Gastroesophageal sphincter (tissue), 4 donors: ENCODE results near the gene SULT4A1. TPM values are rescaled to one million over a fixed set of nuclear protein-coding genes. Genes with fewer than 3 reads are reported as not detected.
A peak's percentile ranks its signal among the peaks of the same experiment; 100 is the strongest.

ENCODE experiments used
- ATAC-seq: fragments of 150-250 bp; one replicate; pipeline ENCODE4 v1.9.1; 2016; ENCODE audit warnings: mild to moderate bottlenecking, moderate library complexity
- H3K27ac ChIP-seq, 4 donors: fragments of 200-600 bp; sonication (generic) in 3 of 4; 1 replicate in 3 of 4; 2 replicates in 1 of 4; pipeline ENCODE4 v1.5.1; 2016 to 2019
- H3K27me3 ChIP-seq: fragments of 200-600 bp; sonication (generic); one replicate; pipeline ENCODE4 v1.5.1; 2019
- H3K36me3 ChIP-seq, 2 donors: fragments of 200-600 bp; sonication (generic); one replicate each; pipeline ENCODE4 v1.5.1; 2019; ENCODE audit warnings: control low read depth in 1 of 2
- H3K4me1 ChIP-seq, 3 donors: fragments of 200-600 bp; sonication (generic); 1 replicate in 2 of 3; 2 replicates in 1 of 3; pipeline ENCODE4 v1.5.1; 2016 to 2019; ENCODE audit warnings: control low read depth in 2 of 3
- H3K4me3 ChIP-seq, 2 donors: fragments of 200-600 bp; sonication (generic); one replicate each; pipeline ENCODE4 v1.5.1; 2019; ENCODE audit warnings: mild to moderate bottlenecking in 1 of 2, moderate library complexity in 1 of 2
- H3K9me3 ChIP-seq, 3 donors: fragments of 200-600 bp; sonication (generic); one replicate each; pipeline ENCODE4 v1.5.1; 2017 to 2019; ENCODE audit warnings: control low read depth in 2 of 3
- EP300 ChIP-seq: sonication (generic); formaldehyde crosslinking; IDR thresholded peaks from one replicate; pipeline ENCODE4 v1.6.1; 2017; ENCODE audit warnings: antibody characterized with exemption, mild to moderate bottlenecking
- POLR2A ChIP-seq, 2 donors: fragments of 450-650 bp; IDR thresholded peaks; one replicate each; pipeline ENCODE4 v1.6.1; 2017; ENCODE audit warnings: antibody characterized with exemption in 2 of 2, mild to moderate bottlenecking in 2 of 2, moderate library complexity in 1 of 2
- POLR2AphosphoS5 ChIP-seq: sonication (generic); formaldehyde crosslinking; IDR thresholded peaks from one replicate; pipeline ENCODE4 v1.6.1; 2017; ENCODE audit warnings: antibody characterized with exemption
- WGBS, 2 donors: methylation state at CpG; one replicate each; pipeline ENCODE4 v1.1.5; 2018; ENCODE audit warnings: low coverage in 1 of 2; 5-methylcytosine and 5-hydroxymethylcytosine counted together
- total RNA-seq, 4 donors: library from RNA; depleted of rRNA; stranded (reverse); fragments of >200 nt; gene quantifications; one replicate each; pipeline ENCODE4 v1.1.0, GENCODE V29; 2016
- TF ChIP-seq, protein P1 (sequence below), 4 experiments: fragments of 200-600 bp in 2 of 4; fragments of 450-650 bp in 2 of 4; sonication (generic) in 1 of 4; IDR thresholded peaks; one replicate each; pipeline ENCODE4 v1.5.1; 2017 to 2019; ENCODE audit warnings: antibody characterized with exemption in 4 of 4, mild to moderate bottlenecking in 2 of 4, moderate library complexity in 2 of 4

Gene SULT4A1
- total RNA-seq, 4 donors from 2014 or later: 0.16 to 1.7 (median 0.54) TPM; not detected in 1

DNA sequence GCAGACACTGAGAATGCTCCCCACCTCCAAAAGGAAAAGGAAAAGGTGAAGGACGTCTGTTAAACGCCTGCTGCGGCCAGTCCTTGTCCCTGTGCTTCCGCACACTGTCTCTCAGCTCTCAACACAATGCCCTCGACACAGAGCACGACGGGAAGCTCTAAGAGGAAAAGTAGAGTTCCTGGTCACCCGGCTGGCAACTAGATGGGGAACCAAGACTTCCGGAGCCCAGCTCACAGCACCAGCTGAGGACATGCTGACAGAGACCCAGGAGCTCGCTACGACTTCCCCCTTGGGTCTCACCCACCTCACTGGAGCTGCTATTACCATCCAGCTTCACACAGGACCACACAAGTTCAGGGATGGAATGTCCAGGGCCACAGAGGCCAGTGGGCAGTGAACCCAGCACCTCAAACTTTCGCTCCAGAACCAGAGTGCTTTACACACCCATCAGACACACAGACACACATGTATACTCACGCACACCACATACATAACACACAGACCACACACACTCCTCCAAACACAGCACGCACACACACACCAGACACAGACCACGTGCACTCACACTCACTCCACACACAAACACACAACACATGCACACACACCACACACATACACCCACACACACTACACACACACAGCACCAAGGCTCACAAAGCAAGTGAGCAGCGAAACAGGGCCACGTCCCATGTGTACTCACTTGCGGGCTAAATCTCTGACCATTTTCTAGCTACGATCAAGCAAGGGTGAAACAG, 9.6 kb downstream of the SULT4A1 start:
- Histone ChIP-seq H3K27me3 (peaks cover 65% of the 10 kb centered on the region), H3K4me3 (no peak overlapping the region), H3K27ac (no peak overlapping the region), H3K9me3 (peaks cover 0 to 26% (median 0%) of the 10 kb centered on the region in 3 donors), H3K4me1 (no peaks in the 10 kb centered on the region), H3K36me3 (no peaks in the 10 kb centered on the region)
- peak; percentile 39 for ATAC-seq
- WGBS, 2 donors: 85% methylated on average over 14 of the region's 19 CpGs; no CpG with 5 or more reads in 1 of the 2 donors
- TF ChIP-seq POLR2A (IDR thresholded peaks at IDR 0.05) (no peak), POLR2AphosphoS5 (no peak), EP300 (no peak)
- TF ChIP-seq, protein P1, sequence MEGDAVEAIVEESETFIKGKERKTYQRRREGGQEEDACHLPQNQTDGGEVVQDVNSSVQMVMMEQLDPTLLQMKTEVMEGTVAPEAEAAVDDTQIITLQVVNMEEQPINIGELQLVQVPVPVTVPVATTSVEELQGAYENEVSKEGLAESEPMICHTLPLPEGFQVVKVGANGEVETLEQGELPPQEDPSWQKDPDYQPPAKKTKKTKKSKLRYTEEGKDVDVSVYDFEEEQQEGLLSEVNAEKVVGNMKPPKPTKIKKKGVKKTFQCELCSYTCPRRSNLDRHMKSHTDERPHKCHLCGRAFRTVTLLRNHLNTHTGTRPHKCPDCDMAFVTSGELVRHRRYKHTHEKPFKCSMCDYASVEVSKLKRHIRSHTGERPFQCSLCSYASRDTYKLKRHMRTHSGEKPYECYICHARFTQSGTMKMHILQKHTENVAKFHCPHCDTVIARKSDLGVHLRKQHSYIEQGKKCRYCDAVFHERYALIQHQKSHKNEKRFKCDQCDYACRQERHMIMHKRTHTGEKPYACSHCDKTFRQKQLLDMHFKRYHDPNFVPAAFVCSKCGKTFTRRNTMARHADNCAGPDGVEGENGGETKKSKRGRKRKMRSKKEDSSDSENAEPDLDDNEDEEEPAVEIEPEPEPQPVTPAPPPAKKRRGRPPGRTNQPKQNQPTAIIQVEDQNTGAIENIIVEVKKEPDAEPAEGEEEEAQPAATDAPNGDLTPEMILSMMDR (IDR thresholded peaks at IDR 0.05): no peak

DNA sequence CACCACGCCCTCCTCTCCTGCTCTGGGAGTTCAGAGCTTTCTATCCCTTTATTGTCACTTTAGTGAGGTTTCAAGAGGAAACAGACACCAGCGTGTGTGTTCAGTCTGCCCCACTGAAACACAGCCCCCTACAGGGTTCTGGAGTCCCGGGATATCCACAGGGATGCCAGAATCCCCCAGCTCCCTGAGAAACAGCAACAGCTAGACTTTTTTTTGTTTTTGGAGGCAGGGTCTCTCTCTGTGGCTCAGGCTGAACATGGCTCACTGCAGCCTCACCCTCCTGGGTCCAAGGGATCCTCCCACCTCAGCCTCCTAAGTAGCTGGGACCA, 10.4 kb downstream of the SULT4A1 start:
- Histone ChIP-seq H3K27me3 (peaks cover 70% of the 10 kb centered on the region), H3K27ac (no peak overlapping the region), H3K4me3 (no peak overlapping the region), H3K9me3 (peaks cover 0 to 18% (median 0%) of the 10 kb centered on the region in 3 donors), H3K36me3 (no peaks in the 10 kb centered on the region), H3K4me1 (no peaks in the 10 kb centered on the region)
- WGBS, 2 donors: 27 to 83% methylated on average over 1 to 2 of the region's 3 CpGs
- no peak for ATAC-seq
- TF ChIP-seq EP300 (no peak), POLR2AphosphoS5 (no peak), POLR2A (IDR thresholded peaks at IDR 0.05) (no peak)
- TF ChIP-seq, protein P1 (IDR thresholded peaks at IDR 0.05): no peak

GRCh38 chr22:43851058-43851978, 11.0 kb downstream of the SULT4A1 start:
- H3K4me1 ChIP-seq: no peaks in the 10 kb centered on the region
- ATAC-seq: no peak
- 51 to 71% methylated on average over 4 to 9 of the region's 13 CpGs for WGBS, 2 donors
- H3K27me3 ChIP-seq: peaks cover 76% of the 10 kb centered on the region
- H3K9me3 ChIP-seq: peaks cover 0 to 12% (median 0%) of the 10 kb centered on the region in 3 donors
- no peak overlapping the region for H3K4me3 ChIP-seq
- no peaks in the 10 kb centered on the region for H3K36me3 ChIP-seq
- no peak overlapping the region for H3K27ac ChIP-seq
- TF ChIP-seq EP300 (no peak), POLR2A (IDR thresholded peaks at IDR 0.05) (no peak), POLR2AphosphoS5 (no peak)
- TF ChIP-seq, protein P1 (IDR thresholded peaks at IDR 0.05): no peak

- Histone ChIP-seq H3K9me3 (peaks cover 0 to 4% (median 0%) of the 10 kb centered on the region in 3 donors), H3K4me3 (no peak overlapping the region), H3K4me1 (no peaks in the 10 kb centered on the region), H3K36me3 (no peaks in the 10 kb centered on the region), H3K27me3 (peaks cover 84% of the 10 kb centered on the region), H3K27ac (no peak overlapping the region)
- no peak for TF ChIP-seq POLR2A (IDR thresholded peaks at IDR 0.05)
- TF ChIP-seq EP300: no peak
- TF ChIP-seq, protein P1 (IDR thresholded peaks at IDR 0.05): no peak
- 63 to 69% methylated on average over 5 to 12 of the region's 12 CpGs for WGBS, 2 donors
- ATAC-seq: no peak
Measured at GRCh38 chr22:43850529-43850928, 11.8 kb downstream of the SULT4A1 start.
